Activated CD4-positive, alpha-beta T cell treated with anti-CD3 and anti-CD28 coated beads for 4 hours (primary cell): ENCODE measurements around the gene FUT8.

Experiments
- DNase-seq, 2 donors: peaks; one replicate each; pipeline ENCODE4 v3.0.0-alpha.2; 2020

Gene FUT8

GRCh38 chr14:65720743-65721142 is 308.2 kb downstream of the FUT8 start:
- DNase-seq = no peak

- DNase-seq = no peak
Observed at GRCh38 chr14:65723348-65723747, 310.8 kb downstream of the FUT8 start.

- no peak for DNase-seq
Observed at GRCh38 chr14:65728604-65729003, 316.1 kb downstream of the FUT8 start.

GRCh38 chr14:65729566-65729965 is 317.0 kb downstream of the FUT8 start:
- no peak for DNase-seq

- DNase-seq = no peak
Observed at GRCh38 chr14:65731933-65732506, 319.5 kb downstream of the FUT8 start.

- DNase-seq = no peak
Observed at GRCh38 chr14:65738339-65738738, 325.8 kb downstream of the FUT8 start.

GRCh38 chr14:65745396-65746190 is 333.1 kb downstream of the FUT8 start:
- DNase-seq = no peak

GRCh38 chr14:65748796-65749195 is 336.3 kb downstream of the FUT8 start:
- no peak for DNase-seq

- DNase-seq = no peak
Observed at GRCh38 chr14:65749287-65749686, 336.8 kb downstream of the FUT8 start.

- no peak for DNase-seq
Observed at GRCh38 chr14:65750906-65751305, 338.4 kb downstream of the FUT8 start.

GRCh38 chr14:65751510-65751909 is 339.0 kb downstream of the FUT8 start:
- DNase-seq = no peak

- no peak for DNase-seq
Observed at GRCh38 chr14:65753061-65753460, 340.5 kb downstream of the FUT8 start.

GRCh38 chr14:65755331-65755730 is 342.8 kb downstream of the FUT8 start:
- DNase-seq = no peak

- no peak for DNase-seq
Observed at GRCh38 chr14:65756880-65757279, 344.4 kb downstream of the FUT8 start.

GRCh38 chr14:65769151-65769550 is 356.6 kb downstream of the FUT8 start:
- DNase-seq = no peak

- DNase-seq = no peak
Observed at GRCh38 chr14:65770681-65771080, 358.2 kb downstream of the FUT8 start.

GRCh38 chr14:65771271-65771670 is 358.7 kb downstream of the FUT8 start:
- DNase-seq = no peak

GRCh38 chr14:65772466-65772865 is 359.9 kb downstream of the FUT8 start:
- DNase-seq = no peak

GRCh38 chr14:65772921-65773574 is 360.5 kb downstream of the FUT8 start:
- no peak for DNase-seq

- DNase-seq = no peak
Observed at GRCh38 chr14:65774041-65774440, 361.5 kb downstream of the FUT8 start.

- no peak for DNase-seq
Observed at GRCh38 chr14:65776193-65776852, 363.8 kb downstream of the FUT8 start.

- no peak for DNase-seq
Observed at GRCh38 chr14:65780566-65780965, 368.0 kb downstream of the FUT8 start.

GRCh38 chr14:65783101-65783500 is 370.6 kb downstream of the FUT8 start:
- DNase-seq = no peak

- DNase-seq = no peak
Observed at GRCh38 chr14:65783576-65783975, 371.0 kb downstream of the FUT8 start.
